Small intestine (tissue), 4 donors: ENCODE data around the gene PPP2R3B. TPM values are rescaled to one million over a fixed set of nuclear protein-coding genes. Genes with fewer than 3 reads are reported as not detected.

ENCODE experiments used
- polyA plus RNA-seq, 4 donors: library from polyadenylated mRNA; stranded (reverse) in 3 of 4; unstranded in 1 of 4; fragments of 200-250 nt in 3 of 4; fragments of 120-200 nt in 1 of 4; gene quantifications; one replicate each; pipeline versions ENCODE4 v1.2.1 to v1.2.3, GENCODE V29; 2013
- donor health status: healthy with polysubstance abuse.
- donor health status: Bipolar disorder and iron deficiency.
- donor health status: healthy.

The PPP2R3B gene
- polyA plus RNA-seq, 4 donors = 4.9 to 13.6 (median 11.8) TPM

Other genes with a start within 250 kb of the PPP2R3B start
- gene PLCXD1, start 105.5 kb downstream of the PPP2R3B start, polyA plus RNA-seq = 10 to 100 TPM in 2 of 4 donors, 1 to 10 TPM in 2; 3.8 to 40.9 (median 13.3) TPM
- 10 to 100 TPM; 34.9 to 69.7 (median 44.8) TPM for gene GTPBP6, start 68.1 kb downstream of the PPP2R3B start, polyA plus RNA-seq
- gene SHOX, start 243.9 kb upstream of the PPP2R3B start, polyA plus RNA-seq = under 1 TPM in 2 of 4 donors, not detected in 2; 0.04 TPM